Activated effector memory CD4-positive, alpha-beta T cell treated with Interleukin-2 at 50 U/mL for 16 hours (primary cell): ENCODE results near the gene HOXB2.
"Not testable (repeated sequence)": the region's sequence is repeated elsewhere in the genome, so short reads cannot be mapped to it uniquely, and the experiment has no call there.

ENCODE experiments used
- DNase-seq: peaks from one replicate; pipeline ENCODE4 v3.0.0-alpha.2; 2020

Gene HOXB2

GRCh38 chr17:48513097-48513496 lies 31.8 kb downstream of the HOXB2 start:
- no peak for DNase-seq

- peak; percentile 29 for DNase-seq
These were observed 33.9 kb downstream of the HOXB2 start for GRCh38 chr17:48510761-48511604.

- no peak for DNase-seq
These were observed 34.5 kb downstream of the HOXB2 start for GRCh38 chr17:48510381-48510760.

GRCh38 chr17:48509708-48510107 lies 35.2 kb downstream of the HOXB2 start:
- not testable (repeated sequence) for DNase-seq

GRCh38 chr17:48506246-48506645 lies 38.7 kb downstream of the HOXB2 start:
- no peak for DNase-seq

- peak; percentile 34 for DNase-seq
These were observed 39.1 kb downstream of the HOXB2 start for GRCh38 chr17:48505788-48506187.

- DNase-seq = no peak
These were observed 40.0 kb downstream of the HOXB2 start for GRCh38 chr17:48504953-48505352.

GRCh38 chr17:48503747-48504146 lies 41.2 kb downstream of the HOXB2 start:
- DNase-seq = no peak

GRCh38 chr17:48502901-48503300 lies 42.0 kb downstream of the HOXB2 start:
- DNase-seq = no peak

GRCh38 chr17:48502312-48502711 lies 42.6 kb downstream of the HOXB2 start:
- no peak for DNase-seq

GRCh38 chr17:48500435-48501426 lies 44.2 kb downstream of the HOXB2 start:
- no peak for DNase-seq

- DNase-seq = no peak
These were observed 45.0 kb downstream of the HOXB2 start for GRCh38 chr17:48499735-48500434.

- no peak for DNase-seq
These were observed 45.7 kb downstream of the HOXB2 start for GRCh38 chr17:48499248-48499647.

- DNase-seq = no peak
These were observed 46.6 kb downstream of the HOXB2 start for GRCh38 chr17:48498164-48498850.

- DNase-seq = no peak
These were observed 47.8 kb downstream of the HOXB2 start for GRCh38 chr17:48497103-48497502.

- no peak for DNase-seq
These were observed 50.6 kb downstream of the HOXB2 start for GRCh38 chr17:48494335-48494734.
